ENCODE measurements around the gene FOXP1. TPM values are rescaled to one million over a fixed set of nuclear protein-coding genes. Genes with fewer than 3 reads are reported as not detected.

The FOXP1 gene
- total and polyA plus RNA-seq, 8 donors = 12.3 to 215 (median 117) TPM

- H3K27me3 ChIP-seq = no peaks in the 10 kb centered on the region
- no peak for TF ChIP-seq POLR2A (IDR thresholded peaks at IDR 0.05)
- TF ChIP-seq, protein P1, sequence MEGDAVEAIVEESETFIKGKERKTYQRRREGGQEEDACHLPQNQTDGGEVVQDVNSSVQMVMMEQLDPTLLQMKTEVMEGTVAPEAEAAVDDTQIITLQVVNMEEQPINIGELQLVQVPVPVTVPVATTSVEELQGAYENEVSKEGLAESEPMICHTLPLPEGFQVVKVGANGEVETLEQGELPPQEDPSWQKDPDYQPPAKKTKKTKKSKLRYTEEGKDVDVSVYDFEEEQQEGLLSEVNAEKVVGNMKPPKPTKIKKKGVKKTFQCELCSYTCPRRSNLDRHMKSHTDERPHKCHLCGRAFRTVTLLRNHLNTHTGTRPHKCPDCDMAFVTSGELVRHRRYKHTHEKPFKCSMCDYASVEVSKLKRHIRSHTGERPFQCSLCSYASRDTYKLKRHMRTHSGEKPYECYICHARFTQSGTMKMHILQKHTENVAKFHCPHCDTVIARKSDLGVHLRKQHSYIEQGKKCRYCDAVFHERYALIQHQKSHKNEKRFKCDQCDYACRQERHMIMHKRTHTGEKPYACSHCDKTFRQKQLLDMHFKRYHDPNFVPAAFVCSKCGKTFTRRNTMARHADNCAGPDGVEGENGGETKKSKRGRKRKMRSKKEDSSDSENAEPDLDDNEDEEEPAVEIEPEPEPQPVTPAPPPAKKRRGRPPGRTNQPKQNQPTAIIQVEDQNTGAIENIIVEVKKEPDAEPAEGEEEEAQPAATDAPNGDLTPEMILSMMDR (IDR thresholded peaks at IDR 0.05) = no peak
- TF ChIP-seq EP300 (IDR thresholded peaks at IDR 0.05) = no peak
- no peak for TF ChIP-seq POLR2AphosphoS5 (IDR thresholded peaks at IDR 0.05)
- intact Hi-C loops (cut with DNase I; ENCODE audit: low total_unique reads) = no loop called here
- WGBS, 5 donors = 72 to 85% (median 76%) methylated on average over 4 of the region's 4 CpGs
- peaks cover 11 to 87% (median 50%) of the 10 kb centered on the region in 4 donors for H3K4me1 ChIP-seq
- no peak for DNase-seq
- no peaks in the 10 kb centered on the region for H3K9me3 ChIP-seq
- H3K36me3 ChIP-seq = no peaks in the 10 kb centered on the region
- H3K4me3 ChIP-seq = no peak overlapping the region
- no peak overlapping the region for H3K27ac ChIP-seq
Measured at GRCh38 chr3:71451060-71451459, 132.5 kb downstream of the FOXP1 start.

DNA sequence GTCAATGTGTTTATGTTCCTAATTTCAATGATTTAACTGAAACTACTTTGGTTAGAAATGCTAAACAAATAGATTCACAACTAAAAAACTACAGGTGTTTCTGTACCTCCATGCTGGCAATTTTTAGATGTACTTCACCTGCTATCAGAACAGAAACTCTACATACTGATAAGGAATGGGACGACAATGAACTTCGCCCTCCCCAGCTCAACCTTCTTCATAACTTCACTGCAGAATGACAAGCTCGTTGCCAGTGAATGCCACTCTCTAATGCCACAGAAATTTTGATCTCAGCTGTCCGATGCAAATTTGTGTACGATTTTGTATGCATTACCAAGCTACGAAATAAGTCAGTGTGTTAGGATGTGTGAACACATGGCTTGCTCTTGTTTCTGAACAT lies 133.4 kb downstream of the FOXP1 start:
- DNase-seq = peak in 1 of 2 donors; percentile 41
- Histone ChIP-seq H3K4me3 (no peak overlapping the region), H3K27me3 (no peaks in the 10 kb centered on the region), H3K4me1 (peaks cover 7 to 86% (median 43%) of the 10 kb centered on the region in 4 donors), H3K9me3 (no peaks in the 10 kb centered on the region), H3K36me3 (no peaks in the 10 kb centered on the region), H3K27ac (no peak overlapping the region)
- TF ChIP-seq EP300 (IDR thresholded peaks at IDR 0.05) = no peak
- intact Hi-C loops (cut with DNase I; ENCODE audit: low total_unique reads) = no loop called here
- WGBS, 5 donors = 41 to 62% (median 53%) methylated on average over 6 of the region's 6 CpGs

DNA sequence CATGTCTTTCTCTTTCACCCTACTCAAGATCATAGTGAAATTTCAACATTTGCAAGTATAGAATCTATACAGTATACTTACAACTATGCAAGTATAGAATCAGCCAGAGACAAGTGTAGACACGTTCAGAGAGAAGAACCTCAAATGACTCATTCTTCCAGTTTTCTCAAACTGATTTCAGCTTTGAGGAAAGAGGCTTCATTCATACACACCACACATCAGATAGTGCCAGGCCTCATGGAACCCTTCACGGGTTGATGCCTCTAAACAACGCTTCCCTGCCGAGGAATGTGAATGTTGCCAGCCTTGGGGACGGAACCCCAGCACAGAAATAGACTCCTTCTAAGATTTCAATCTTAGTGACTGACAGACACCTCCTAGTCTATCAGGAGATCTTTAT lies 135.7 kb downstream of the FOXP1 start:
- no peaks in the 10 kb centered on the region for H3K27me3 ChIP-seq
- H3K4me3 ChIP-seq = no peak overlapping the region
- no peak overlapping the region for H3K27ac ChIP-seq
- H3K4me1 ChIP-seq = peaks cover 7 to 81% (median 31%) of the 10 kb centered on the region in 4 donors
- intact Hi-C loops (cut with DNase I; ENCODE audit: low total_unique reads) = no loop called here
- no peaks in the 10 kb centered on the region for H3K9me3 ChIP-seq
- DNase-seq = no peak
- no peaks in the 10 kb centered on the region for H3K36me3 ChIP-seq
- TF ChIP-seq POLR2AphosphoS5 (IDR thresholded peaks at IDR 0.05) (no peak), POLR2A (IDR thresholded peaks at IDR 0.05) (no peak), EP300 (IDR thresholded peaks at IDR 0.05) (no peak)
- TF ChIP-seq, protein P1 (IDR thresholded peaks at IDR 0.05) = no peak
- 79 to 88% (median 85%) methylated on average over 5 of the region's 5 CpGs for WGBS, 5 donors

DNA sequence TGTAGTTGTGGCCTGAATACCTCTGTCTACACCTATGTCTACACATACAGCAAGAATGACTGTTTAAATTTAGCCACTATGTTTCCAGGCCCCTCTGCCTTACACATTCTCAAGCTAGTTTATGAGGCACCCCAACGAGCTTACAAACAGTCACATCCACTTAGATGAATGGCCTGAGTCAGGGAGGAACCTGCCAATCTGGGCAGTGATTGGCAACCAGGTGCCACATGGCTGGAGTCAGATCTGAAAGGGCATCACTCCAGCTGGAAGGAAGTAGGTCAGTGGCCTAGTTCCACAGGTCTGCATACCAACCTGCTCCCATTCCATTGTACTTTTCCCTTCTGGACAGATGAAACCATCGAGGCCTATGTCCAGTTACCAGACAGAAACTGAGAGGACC lies 136.3 kb downstream of the FOXP1 start:
- Histone ChIP-seq H3K27me3 (no peaks in the 10 kb centered on the region), H3K27ac (no peak overlapping the region), H3K4me3 (no peak overlapping the region), H3K4me1 (peaks cover 7 to 81% (median 28%) of the 10 kb centered on the region in 4 donors), H3K36me3 (no peaks in the 10 kb centered on the region), H3K9me3 (no peaks in the 10 kb centered on the region)
- no peak for DNase-seq
- 73 to 79% (median 76%) methylated on average over 2 of the region's 2 CpGs for WGBS, 5 donors
- TF ChIP-seq POLR2A (IDR thresholded peaks at IDR 0.05) (no peak), POLR2AphosphoS5 (IDR thresholded peaks at IDR 0.05) (no peak), EP300 (IDR thresholded peaks at IDR 0.05) (no peak)
- TF ChIP-seq, protein P1 (IDR thresholded peaks at IDR 0.05) = no peak
- intact Hi-C loops (cut with DNase I; ENCODE audit: low total_unique reads) = no loop called here

- Histone ChIP-seq H3K27me3 (no peaks in the 10 kb centered on the region), H3K36me3 (no peaks in the 10 kb centered on the region), H3K27ac (no peak overlapping the region), H3K4me3 (no peak overlapping the region), H3K9me3 (no peaks in the 10 kb centered on the region), H3K4me1 (peaks cover 7 to 81% (median 29%) of the 10 kb centered on the region in 4 donors)
- intact Hi-C loops (cut with DNase I; ENCODE audit: low total_unique reads) = no loop called here
- no peak for DNase-seq
- TF ChIP-seq POLR2A (IDR thresholded peaks at IDR 0.05) = no peak
- TF ChIP-seq EP300 (IDR thresholded peaks at IDR 0.05) = no peak
- TF ChIP-seq POLR2AphosphoS5 (IDR thresholded peaks at IDR 0.05) = no peak
- TF ChIP-seq, protein P1 (IDR thresholded peaks at IDR 0.05) = no peak
- WGBS, 5 donors = 89 to 100% (median 97%) methylated on average over 1 of the region's 1 CpG
Measured at GRCh38 chr3:71446734-71447133, 136.8 kb downstream of the FOXP1 start.
